ENCODE results near the gene TMIGD3. TPM values are rescaled to one million over a fixed set of nuclear protein-coding genes. Genes with fewer than 3 reads are reported as not detected.

Gene TMIGD3
- total RNA-seq, 1 experiment from 2014 or later: not detected

Other genes with a start within 250 kb of the TMIGD3 start
- gene CHIA, start 212.8 kb downstream of the TMIGD3 start, total RNA-seq (2014; rRNA removed; shearing (Covaris generic)): not detected in 2 replicates
- not detected in 2 replicates for gene OVGP1, start 75.9 kb downstream of the TMIGD3 start, total RNA-seq (2014; rRNA removed; shearing (Covaris generic))
- 89.2 and 134 TPM in 2 replicates for gene WDR77, start 54.4 kb downstream of the TMIGD3 start, total RNA-seq (2014; rRNA removed; shearing (Covaris generic))
- gene ATP5PB, start 54.2 kb downstream of the TMIGD3 start, total RNA-seq (2014; rRNA removed; shearing (Covaris generic)): 744 and 851 TPM in 2 replicates
- gene C1orf162, start 29.6 kb downstream of the TMIGD3 start, total RNA-seq (2014; rRNA removed; shearing (Covaris generic)): 0.51 TPM in 1 of 2 replicates, not detected in the other
- not detected in 2 replicates for gene ADORA3, start within 50 bp of the TMIGD3 start, total RNA-seq (2014; rRNA removed; shearing (Covaris generic))
- gene RAP1A, start 116.2 kb upstream of the TMIGD3 start, total RNA-seq (2014; rRNA removed; shearing (Covaris generic)): 29.9 and 38.6 TPM in 2 replicates
- 2.2 and 6.1 TPM in 2 replicates for gene INKA2, start 235.8 kb upstream of the TMIGD3 start, total RNA-seq (2014; rRNA removed; shearing (Covaris generic))